ENCODE measurements around the gene GPR137B.

The GPR137B gene, protein sequence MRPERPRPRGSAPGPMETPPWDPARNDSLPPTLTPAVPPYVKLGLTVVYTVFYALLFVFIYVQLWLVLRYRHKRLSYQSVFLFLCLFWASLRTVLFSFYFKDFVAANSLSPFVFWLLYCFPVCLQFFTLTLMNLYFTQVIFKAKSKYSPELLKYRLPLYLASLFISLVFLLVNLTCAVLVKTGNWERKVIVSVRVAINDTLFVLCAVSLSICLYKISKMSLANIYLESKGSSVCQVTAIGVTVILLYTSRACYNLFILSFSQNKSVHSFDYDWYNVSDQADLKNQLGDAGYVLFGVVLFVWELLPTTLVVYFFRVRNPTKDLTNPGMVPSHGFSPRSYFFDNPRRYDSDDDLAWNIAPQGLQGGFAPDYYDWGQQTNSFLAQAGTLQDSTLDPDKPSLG

DNA sequence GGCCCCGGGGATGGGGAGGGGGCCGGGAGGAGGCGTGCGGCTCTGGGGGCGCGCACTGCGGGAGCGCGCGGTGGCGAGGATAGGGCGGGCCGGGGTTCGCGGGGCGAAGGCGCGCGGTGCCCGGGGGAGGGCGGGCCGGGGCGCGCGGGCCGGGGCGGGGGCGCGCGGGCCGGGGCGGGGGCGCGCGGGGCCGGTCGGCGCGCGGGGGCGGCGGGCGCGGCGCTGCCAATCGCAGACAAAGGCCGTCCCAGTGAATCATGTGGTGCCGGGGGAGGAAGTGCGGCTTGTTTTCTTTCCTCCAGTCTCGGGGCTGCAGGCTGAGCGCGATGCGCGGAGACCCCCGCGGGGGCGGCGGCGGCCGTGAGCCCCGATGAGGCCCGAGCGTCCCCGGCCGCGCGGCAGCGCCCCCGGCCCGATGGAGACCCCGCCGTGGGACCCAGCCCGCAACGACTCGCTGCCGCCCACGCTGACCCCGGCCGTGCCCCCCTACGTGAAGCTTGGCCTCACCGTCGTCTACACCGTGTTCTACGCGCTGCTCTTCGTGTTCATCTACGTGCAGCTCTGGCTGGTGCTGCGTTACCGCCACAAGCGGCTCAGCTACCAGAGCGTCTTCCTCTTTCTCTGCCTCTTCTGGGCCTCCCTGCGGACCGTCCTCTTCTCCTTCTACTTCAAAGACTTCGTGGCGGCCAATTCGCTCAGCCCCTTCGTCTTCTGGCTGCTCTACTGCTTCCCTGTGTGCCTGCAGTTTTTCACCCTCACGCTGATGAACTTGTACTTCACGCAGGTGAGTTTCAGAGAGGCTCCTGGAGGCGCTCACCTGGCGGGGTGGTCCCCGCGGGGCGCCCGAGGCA, at the start of gene GPR137B:
TSS of gene GPR137B (plus strand) at position 287 of the 851 bp plus-strand sequence. CDS start at position 371, 84 bp downstream.
- peak; percentile 55 for DNase-seq

DNA sequence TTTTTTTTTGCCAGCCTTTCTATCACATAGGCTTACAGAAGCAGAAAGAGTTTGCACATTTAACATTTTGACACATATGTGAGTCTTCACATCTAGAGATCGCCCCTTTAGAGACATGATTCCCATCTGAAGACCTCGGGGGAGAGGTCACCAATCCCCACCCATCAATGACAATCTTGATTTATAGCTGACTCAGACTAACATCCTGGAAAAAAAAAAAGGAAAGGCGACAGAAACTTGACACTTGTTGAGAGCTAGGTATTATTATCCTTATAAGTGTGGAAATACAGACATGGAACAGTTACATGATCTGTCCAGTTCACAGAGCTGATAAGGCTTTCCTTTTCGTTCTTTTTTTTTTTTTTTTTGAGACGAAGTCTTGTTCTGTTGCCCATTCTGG, 49.4 kb upstream of the GPR137B start:
- DNase-seq = no peak

DNA sequence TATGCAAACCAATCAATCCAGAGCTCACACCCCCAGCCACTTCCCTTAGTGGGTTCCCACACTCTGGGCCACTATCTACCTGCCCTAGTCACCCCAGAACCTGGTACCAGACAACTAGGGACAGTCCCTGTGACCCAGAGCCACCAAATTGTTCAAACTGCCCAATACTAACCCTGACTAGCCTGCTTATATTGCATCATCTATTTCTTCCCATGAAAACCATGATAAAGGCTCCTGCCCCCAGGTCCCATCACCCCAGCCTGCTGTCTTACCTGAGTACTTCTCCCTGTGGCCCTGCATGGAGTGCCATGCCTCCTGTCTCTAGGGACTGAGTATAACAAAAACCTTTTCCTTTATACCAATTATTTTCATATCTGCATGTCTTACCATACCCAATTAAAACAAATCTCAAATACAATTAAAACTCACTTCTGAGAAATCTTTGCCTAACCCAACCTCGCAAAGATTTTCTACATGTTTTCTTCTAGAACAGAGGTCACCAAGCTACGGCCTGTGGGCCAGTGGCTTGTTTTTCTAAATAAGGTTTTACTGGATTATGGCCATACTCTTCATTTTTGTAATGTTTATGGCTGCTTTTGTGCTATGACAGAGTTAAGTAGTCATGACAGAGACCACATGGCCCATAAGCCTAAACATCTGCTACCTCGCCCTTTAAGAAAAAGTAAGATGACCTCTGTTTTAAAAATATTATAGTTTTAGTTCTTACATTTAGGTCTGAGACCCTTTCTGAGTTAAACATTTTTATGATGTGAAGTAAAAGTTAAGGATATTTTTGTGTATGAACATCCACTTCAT, 46.4 kb upstream of the GPR137B start:
- DNase-seq = no peak

DNA sequence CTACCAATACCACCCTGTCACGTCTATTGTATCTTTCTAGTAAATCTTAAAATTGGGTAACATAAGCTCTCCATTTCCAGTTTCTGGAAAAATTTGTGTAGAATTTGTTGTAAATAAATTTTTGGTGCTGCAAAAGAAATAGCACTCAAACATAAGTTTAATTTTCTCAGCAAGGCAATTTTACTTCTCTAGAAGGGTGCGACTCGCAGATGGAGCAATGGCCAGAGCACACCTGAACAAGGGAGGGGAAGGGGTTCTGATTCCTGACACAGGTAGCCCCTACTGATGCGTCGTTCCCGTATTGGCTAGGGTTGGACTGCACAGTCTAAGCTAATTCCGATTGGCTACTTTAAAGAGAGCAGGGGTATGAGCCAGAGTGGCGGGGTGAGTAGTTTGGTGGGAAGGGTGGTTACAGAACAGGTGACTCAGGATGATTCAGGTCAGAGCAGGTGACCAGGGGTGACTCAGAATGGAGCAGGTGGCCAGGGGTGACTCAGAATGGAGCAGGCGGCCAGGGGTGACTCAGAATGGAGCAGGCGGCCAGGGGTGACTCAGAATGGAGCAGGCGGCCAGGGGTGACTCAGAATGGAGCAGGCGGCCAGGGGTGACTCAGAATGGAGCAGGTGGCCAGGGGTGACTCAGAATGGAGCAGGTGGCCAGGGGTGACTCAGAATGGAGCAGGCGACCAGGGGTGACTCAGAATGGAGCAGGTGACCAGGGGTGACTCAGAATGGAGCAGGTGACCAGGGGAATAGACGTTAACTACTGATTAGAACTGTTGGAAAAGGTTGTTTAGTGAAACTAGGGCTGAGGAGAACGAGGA, 45.5 kb upstream of the GPR137B start:
- DNase-seq = peak; percentile 33

DNA sequence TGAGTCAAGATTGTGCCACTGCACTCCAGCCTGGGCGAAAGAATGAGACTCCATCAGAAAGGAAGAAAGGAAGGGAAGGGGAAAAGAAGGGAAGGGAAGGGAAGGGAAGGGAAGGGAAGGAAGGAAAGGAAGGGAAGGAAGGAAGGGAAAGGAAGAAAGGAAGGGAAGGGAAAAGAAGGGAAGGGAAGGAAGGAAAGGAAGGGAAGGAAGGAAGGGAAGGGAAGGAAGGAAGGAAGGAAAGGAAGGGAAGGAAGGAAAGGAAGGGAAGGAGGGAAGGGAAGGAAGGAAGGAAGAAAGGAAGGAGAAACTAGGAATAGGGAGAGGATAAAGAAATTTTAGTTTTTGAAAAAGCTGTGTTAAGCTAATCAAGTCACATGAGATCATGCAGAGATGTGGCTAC, 44.1 kb upstream of the GPR137B start:
- no peak for DNase-seq

DNA sequence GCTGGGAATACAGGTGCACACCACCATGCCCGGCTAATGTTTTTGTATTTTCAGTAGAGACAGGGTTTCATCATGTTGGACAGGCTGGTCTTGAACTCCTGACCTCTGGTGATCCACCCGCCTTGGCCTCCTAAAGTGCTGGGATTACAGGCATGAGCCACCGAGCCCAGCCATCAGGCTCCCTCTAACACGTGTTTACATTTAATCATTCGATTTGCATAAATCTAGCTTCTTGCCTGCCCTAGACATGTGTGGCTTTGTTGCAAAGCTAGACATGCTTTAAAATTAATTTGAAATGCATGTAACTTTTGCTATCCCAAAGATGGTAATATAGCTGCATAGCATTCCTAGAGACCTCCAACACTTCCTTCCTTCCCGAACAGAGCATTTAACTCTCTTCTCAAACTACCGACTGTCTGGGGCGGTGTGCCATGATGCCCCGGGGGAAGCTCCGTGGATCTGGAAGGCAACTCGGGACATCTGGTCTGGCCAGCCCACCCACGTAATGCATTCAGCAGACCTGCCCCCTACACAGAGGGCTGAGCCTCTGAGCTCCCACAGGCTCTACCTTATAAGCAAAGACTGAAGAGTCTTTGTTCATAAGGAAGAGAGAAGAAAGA, 42.9 kb upstream of the GPR137B start:
- peak; percentile 35 for DNase-seq

DNA sequence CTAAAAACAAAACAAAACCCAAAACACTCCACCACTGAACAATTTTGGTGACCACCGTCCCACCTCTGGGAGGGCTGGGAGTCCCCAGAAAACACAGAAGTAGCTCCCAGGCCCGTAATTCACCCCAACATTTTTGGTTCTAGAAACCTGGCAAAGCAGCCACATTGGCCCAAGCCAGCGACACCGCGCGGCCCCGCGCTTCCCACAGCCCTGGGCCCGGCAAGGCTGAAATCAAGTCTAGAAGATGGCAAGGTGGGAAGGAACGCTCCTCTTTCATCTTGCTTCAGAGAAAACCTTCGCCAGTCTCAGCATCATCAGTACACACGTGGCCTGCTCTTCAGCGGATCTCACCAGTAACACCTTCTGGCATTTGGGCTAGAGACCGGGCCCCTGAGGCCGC, 41.5 kb upstream of the GPR137B start:
- DNase-seq = no peak

DNA sequence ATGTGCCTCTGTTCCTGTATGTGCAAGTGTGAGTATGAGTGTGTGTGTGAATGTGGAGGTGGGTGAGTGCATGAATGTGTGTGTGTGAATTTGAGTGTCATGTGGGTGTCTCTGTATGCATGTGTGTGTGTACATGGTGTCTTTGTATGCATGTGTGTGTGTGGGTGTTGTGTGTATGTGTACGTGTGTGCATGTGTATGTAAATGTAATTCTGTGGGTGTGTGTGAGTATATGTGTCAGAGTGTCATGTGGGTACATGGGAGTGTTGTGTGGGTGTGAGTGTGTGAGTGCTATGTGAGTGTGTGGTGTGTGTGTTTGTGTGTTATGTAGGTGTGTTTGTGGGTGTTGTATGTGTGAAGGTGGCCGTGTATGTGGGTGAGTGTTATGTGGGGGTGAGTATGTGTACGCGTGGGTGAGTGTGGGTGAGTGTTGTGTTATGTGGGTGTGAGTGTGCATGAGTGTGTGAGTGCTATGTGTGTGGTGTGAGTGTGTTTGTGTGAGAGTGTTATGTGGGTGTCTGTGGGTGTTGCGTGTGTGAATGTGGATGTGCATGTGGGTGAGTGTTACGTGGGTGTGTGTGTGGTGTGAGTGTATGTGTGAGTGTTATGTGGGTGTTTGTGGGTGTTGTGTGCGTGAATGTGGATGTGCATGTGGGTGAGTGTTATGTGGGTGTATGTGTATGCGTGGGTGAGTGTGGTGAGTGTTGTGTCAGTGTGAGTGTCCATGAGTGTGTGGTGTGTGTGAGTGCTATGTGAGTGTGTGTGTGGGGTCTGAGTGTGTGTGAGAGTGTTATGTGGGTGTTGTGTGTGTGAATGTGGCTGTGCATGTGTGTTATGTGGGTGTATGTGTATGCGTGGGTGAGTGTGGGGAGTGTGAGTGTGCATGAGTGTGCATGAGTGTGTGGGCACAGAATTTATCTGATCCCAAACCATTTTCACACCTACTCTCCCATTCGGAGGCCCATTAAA, 40.8 kb upstream of the GPR137B start:
- DNase-seq = no peak

DNA sequence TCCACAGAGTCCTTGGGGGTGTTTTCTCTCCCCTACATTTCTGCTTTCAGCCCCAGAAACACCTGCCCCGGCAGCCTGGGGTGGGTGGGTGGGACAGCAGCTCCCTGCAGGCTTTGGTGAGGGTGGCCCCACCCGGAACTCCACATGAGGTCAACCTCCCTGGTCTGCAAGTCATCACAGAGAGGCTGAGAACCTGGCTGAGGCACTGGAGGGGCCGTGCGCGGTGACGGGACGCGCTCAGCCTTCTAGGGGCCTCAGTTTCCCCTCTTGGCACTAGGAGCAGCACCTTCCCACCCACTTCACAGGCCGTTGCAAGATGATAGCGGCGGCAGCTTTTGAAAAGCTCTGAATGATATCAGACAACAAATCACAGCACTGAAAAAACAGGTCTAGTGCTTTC, 39.7 kb upstream of the GPR137B start:
- no peak for DNase-seq

DNA sequence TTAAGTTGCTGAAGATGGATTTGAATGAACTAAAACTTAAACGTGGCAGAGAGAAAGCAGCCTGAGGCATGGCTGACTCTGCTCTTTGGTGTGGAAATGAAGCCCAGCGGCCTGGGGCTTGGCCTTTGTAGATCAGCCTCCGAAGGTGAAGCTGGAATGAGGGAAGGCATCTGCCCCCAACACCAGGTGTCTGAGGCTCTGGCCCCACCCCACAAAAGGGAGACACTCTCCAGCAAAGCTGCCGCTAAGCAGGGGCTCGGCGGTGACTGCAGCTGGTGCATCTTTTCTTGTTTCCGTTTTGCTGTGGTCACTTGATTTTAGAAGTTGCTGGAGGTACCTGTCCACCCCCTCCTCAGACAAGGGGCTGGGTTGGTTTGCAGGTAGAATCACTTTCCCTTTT, 39.3 kb upstream of the GPR137B start:
- no peak for DNase-seq

DNA sequence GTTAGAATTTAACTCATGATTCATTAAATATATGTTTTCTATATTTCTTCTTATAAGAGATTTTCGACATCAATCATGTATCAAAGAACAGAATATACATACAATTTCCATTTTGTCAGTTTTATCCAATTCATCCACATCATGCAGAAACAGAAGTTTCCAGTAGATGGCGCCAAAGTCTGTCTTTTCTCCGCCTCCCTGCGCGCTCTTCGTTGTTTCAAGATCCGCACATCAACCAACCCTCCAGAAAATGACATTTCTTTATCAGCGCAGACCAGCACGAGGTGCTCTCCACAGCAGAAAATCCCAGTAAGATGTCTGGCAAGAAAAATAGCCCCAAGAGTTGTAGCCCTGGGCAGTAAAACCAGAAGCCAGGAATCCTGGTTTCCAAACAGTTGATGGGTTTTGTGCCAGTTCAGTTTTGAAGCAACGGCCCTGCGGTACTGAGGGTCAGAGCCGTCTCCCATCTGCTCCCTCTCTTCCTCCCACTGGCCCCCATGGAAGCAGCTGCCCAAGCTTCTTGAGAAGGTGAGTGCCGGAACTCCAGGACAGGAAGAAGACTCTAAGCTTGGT, 38.6 kb upstream of the GPR137B start:
- DNase-seq = peak; percentile 52

DNA sequence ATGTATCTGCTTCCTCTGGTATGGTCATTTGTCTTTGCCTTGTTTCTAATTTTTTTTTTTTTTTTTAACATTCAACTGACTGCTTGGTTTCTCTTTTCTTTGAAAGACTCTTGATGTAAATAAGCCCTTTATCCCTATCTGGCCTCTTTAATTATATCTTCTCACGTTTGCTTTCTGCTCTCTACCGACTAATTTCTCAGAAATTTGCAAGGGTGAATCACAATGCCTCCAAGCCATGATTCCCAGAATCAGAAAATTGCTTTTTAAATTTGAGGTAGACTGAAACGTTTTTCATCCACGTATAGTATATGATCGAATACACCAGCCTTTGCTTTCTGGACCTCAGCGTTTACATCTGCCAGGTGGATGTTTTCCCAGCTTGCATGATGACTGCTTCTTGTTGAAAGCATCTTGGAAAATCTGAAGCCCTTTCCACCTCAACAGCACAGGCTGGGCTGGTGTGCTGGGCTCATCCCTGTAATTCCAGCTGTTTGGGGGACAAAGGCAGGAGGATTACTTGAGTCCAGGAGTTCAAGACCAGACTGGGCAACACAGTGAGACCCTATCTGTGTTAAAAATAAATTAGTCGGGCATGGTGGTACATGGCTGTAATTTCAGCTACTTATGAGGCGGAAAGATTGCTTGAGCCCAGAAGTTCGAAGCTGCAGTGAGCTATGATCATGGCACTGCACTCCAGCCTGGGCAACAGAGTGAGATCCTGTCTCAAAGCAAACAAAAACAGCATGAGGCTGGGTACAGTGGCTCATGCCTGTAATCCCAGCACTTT, 35.0 kb upstream of the GPR137B start:
- DNase-seq = no peak

DNA sequence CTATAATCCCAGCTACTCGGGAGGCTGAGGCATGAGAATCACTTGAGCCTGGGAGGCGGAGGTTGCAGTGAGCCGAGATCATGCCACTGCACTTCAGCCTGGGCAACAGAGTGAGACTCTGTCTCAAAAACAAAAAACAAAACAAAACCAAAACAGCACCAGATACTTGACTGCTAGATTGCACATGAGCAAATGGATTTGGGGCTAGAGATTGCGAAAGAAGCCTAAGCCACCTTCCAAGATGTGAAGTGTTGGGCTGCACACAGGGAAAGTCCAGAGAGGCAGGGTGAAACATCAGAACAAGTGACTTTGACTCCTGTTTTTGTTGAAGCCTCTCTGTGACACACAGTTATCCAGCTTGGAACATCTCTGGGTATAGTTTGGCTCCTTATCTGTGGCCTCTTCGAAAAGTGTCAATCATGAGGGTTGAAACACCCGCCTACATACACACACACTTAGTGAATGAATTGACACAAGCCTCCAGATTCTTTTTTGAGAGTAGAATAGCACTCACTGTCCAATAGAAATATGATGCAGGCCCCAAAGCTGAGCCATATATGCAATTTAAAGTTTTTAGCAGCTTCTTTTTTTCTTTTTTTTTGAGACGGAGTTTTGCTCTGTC, 34.2 kb upstream of the GPR137B start:
- no peak for DNase-seq

DNA sequence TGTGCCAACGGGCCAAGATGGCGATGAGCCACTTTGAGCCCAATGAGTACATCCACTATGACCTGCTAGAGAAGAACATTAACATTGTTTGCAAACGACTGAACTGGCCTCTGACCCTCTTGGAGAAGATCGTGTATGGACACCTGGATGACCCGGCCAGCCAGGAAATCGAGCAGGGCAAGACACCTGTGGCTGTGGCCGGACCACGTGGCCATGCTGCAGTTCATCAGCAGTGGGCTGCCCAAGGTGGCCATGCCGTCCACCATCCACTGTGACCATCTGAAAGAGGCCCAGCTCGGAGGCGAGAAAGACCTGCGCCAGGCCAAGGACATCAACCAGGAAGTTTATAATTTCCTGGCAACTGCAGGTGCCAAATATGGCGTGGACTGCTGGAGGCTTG, 32.2 kb upstream of the GPR137B start:
- no peak for DNase-seq

DNA sequence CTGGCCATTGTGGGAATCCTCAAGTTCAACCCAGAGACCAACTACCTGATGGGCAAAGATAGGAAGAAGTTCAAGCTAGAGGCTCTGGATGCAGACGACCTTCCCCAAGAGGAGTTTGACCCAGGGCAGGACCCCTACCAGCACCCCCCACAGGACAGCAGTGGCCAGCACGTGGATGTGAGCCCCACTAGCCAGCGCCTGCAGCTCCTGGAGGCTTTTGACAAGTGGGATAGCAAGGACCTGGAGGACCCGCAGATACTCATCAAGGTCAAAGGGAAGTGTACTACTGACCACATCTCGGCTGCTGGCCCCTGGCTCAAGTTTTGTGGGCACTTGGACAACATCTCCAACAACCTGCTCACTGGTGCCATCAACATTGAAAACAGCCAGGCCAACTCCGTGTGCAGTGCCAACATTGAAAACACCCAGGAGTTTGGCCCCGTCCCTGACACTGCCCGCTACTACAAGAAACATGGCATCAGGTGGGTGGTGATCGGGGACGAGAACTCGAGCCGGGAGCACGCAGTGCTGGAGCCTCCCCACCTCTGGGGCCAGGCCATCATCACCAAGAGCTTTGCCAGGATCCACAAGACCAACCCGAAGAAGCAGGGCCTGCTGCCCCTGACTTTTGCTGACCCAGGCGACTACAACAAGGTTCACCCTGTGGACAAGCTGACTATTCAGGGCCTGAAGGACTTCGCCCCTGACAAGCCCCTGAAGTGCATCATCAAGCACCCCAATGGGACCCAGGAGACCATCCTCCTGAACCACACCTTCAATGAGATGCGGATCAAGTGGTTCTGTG, 30.6 kb upstream of the GPR137B start:
- DNase-seq = no peak

DNA sequence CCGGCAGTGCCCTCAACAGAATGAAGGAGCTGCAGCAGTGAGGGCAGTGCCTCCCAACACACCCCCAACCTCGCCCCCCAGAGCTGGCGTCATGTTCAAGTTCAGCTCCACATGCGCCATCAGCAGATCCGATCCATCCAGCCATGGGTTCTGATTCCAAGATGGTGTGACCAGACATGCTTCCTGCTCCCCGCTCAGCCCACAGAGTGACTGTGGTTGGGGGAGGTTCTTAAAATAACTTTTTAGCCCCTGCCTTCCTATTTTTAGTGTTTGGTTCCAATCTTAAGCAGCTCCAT, 30.1 kb upstream of the GPR137B start:
- no peak for DNase-seq

DNA sequence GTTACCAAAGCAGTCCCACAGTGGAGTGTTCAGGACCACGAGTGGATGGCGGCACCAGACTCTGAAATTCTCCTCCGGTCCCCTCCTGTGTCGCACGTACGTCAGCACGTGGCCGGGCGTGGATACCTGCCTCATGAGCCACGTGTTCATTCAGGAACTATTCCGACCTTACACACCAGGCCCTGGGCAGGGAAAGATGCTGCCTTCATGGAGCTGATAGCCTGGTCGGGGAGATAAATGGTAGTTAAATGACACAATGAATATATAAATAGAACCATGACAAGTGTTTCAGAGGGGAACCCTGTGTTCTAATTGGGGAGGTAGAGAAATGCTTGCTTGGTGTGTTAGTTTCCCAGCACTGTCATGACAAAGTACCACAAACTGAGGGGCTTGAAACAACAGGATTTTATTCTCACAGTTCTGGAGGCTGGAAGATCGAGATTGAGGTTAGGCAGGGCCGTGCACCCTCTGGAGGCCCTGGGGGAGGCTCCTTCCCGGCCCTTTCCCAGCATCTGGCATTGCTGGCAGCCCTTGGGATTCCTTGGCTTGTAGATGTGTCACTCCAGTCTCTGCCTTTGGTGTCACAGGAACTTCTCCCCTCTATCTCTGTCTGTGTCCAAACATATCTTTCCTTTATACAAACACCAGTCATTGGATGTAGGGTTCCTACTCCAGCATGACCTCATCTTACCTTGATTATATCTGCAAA, 28.9 kb upstream of the GPR137B start:
- DNase-seq = no peak
